Measurements from ENCODE around the gene CERS5. TPM values are rescaled to one million over a fixed set of nuclear protein-coding genes. Genes with fewer than 3 reads are reported as not detected.

Gene CERS5
- total and polyA plus RNA-seq, 10 of the 15 experiments (the other 5 are each of a cell fraction or from before 2014, with no cell fraction given): 6.8 to 50.1 (median 31.8) TPM

DNA sequence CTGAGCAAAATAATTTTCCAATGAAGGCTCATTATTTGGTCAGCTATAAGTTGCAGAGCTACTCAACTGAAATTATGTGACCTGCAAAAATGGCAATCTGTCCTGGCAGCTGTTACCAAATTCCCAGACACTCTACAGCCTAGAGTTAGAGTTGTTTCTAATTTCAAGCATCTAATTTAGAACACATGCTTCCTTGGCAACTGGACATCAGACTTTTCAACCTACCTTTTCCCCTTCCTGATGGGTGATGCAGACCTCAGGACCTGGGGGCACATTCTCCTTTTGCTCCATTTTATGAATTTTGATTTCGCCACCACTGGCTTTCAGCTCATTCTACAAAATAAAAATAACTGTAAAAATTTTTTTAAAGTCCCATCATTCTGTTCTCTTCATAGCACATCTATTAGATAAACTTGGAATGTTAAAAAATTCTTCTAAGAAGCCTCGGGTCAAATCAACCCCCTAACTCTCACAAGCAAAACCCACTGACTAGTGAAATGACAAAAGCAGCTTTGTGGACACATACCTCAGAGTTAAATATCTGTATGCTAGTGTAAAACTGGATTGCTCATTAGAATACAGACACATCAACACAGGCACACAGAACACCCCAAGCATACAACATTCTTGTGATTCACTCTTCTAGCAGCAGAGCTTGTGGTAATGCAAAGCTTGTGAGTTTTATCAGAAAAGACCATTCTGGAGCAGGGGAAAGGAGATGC is 33.5 kb upstream of the CERS5 start:
- POLR2A ChIA-PET: no interaction called here
- Histone ChIP-seq H3K9ac (ENCODE audit: control insufficient read depth, insufficient read depth, low read length) (no peak overlapping the region), H3K27ac (ENCODE audit: control insufficient read depth, insufficient read depth) (no peak overlapping the region), H3K36me3 (ENCODE audit: control insufficient read depth in 2 of 2, insufficient read depth in 2 of 2, low read length in 1 of 2) (peaks cover 5 to 38% of the 10 kb centered on the region in 2 experiments), H3K4me3 (no peak overlapping the region), H3K9me3 (replicated peaks; ENCODE audit: control insufficient read depth, insufficient read depth, low read length) (no peaks in the 10 kb centered on the region), H4K20me1 (ENCODE audit: control insufficient read depth, insufficient read depth) (no peaks in the 10 kb centered on the region), H3K27me3 (replicated peaks in 1 of 2; ENCODE audit: control insufficient read depth in 2 of 2, insufficient read depth in 2 of 2, low read length in 1 of 2) (no peaks in the 10 kb centered on the region), H3K4me1 (ENCODE audit: control insufficient read depth, insufficient read depth, low read length) (no peaks in the 10 kb centered on the region), H3K79me2 (ENCODE audit: control insufficient read depth, insufficient read depth, low read length) (no peaks in the 10 kb centered on the region), H3K4me2 (ENCODE audit: control insufficient read depth, insufficient read depth) (no peak overlapping the region), H2AFZ (ENCODE audit: control insufficient read depth, low read depth, low read length) (no peak overlapping the region)
- FAIRE-seq (no peak), ATAC-seq (no peak), DNase-seq (ENCODE audit: low read depth, low spot score) (no peak)
- BruUV-seq (replicated peaks): no TSS peak
- 73% methylated on average over 2 of the region's 2 CpGs for WGBS (ENCODE audit: insufficient coverage, insufficient replicate concordance, low lambda C conversion rate, missing lambda C conversion rate)
- SMC1A ChIA-PET (ENCODE audit: uncharacterized antibody, unreplicated experiment): interaction anchor here (1.5 kb wide), 1 partner anchor 11 kb away, joined by 5 read pairs; no protein-coding TSS in a partner anchor
- intact Hi-C loops (cut with micrococcal nuclease; ENCODE audit: unreplicated experiment) (no loop called here), in situ Hi-C loops (cut with MboI) (no loop called here)
- RAD21 ChIA-PET (ENCODE audit: unreplicated experiment): no interaction called here
- CTCF ChIA-PET: interaction anchor here (0.7 to 2.3 kb wide), 6 partner anchors 10 to 162 kb away, joined by 3 to 6 read pairs (median 4); partner anchors contain the start of gene COX14
- TF ChIP-seq EZH2 (IDR thresholded peaks at IDR 0.05; ENCODE audit: borderline replicate concordance, control insufficient read depth, low read depth, low read length) (no peak), ZNF217 (IDR thresholded peaks at IDR 0.05) (no peak), ATF7 (IDR thresholded peaks at IDR 0.05; ENCODE audit: low read depth) (no peak), BCLAF1 (IDR thresholded peaks at IDR 0.05) (no peak), ZNF24 (IDR thresholded peaks at IDR 0.05) (no peak), MYB (IDR thresholded peaks at IDR 0.05; ENCODE audit: borderline replicate concordance, low read depth, low read length) (no peak), REST (IDR thresholded peaks at IDR 0.05; ENCODE audit: low read depth, low read length) (no peak), MLLT1 (IDR thresholded peaks at IDR 0.05) (no peak), NFYB (IDR thresholded peaks at IDR 0.05; ENCODE audit: insufficient read depth, low read depth, low read length) (no peak), SIN3A (IDR thresholded peaks at IDR 0.05; ENCODE audit: low read depth, low read length) (no peak), SP1 (IDR thresholded peaks at IDR 0.05; ENCODE audit: low read depth, low read length) (no peak)
- TF ChIP-seq, protein P1, sequence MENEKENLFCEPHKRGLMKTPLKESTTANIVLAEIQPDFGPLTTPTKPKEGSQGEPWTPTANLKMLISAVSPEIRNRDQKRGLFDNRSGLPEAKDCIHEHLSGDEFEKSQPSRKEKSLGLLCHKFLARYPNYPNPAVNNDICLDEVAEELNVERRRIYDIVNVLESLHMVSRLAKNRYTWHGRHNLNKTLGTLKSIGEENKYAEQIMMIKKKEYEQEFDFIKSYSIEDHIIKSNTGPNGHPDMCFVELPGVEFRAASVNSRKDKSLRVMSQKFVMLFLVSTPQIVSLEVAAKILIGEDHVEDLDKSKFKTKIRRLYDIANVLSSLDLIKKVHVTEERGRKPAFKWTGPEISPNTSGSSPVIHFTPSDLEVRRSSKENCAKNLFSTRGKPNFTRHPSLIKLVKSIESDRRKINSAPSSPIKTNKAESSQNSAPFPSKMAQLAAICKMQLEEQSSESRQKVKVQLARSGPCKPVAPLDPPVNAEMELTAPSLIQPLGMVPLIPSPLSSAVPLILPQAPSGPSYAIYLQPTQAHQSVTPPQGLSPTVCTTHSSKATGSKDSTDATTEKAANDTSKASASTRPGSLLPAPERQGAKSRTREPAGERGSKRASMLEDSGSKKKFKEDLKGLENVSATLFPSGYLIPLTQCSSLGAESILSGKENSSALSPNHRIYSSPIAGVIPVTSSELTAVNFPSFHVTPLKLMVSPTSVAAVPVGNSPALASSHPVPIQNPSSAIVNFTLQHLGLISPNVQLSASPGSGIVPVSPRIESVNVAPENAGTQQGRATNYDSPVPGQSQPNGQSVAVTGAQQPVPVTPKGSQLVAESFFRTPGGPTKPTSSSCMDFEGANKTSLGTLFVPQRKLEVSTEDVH (IDR thresholded peaks at IDR 0.05; ENCODE audit: low read depth, partially characterized antibody): no peak
